GM19238 (cell line): Measurements from ENCODE around the gene KLK12.

ENCODE experiments used
- DNase-seq: peaks from one replicate; pipeline ENCODE4 v3.0.0; 2011; ENCODE audit warnings: low spot score; ENCODE audit not compliant: insufficient read length

KLK12 gene

GRCh38 chr19:51047031-51047335, 12.2 kb upstream of the KLK12 start:
- DNase-seq: no peak

- DNase-seq: no peak
Measured at GRCh38 chr19:51044327-51044726, 9.5 kb upstream of the KLK12 start.

GRCh38 chr19:51043497-51043896, 8.7 kb upstream of the KLK12 start:
- no peak for DNase-seq

GRCh38 chr19:51040151-51040550, 5.3 kb upstream of the KLK12 start:
- no peak for DNase-seq

GRCh38 chr19:51036519-51036918, 1.7 kb upstream of the KLK12 start:
- DNase-seq: no peak

- no peak for DNase-seq
Measured at GRCh38 chr19:51031880-51032225, 2.9 kb downstream of the KLK12 start.

- DNase-seq: no peak
Measured at GRCh38 chr19:51031220-51031879, 3.5 kb downstream of the KLK12 start.

- DNase-seq: no peak
Measured at GRCh38 chr19:51030631-51031030, 4.2 kb downstream of the KLK12 start.

GRCh38 chr19:51029718-51030117, 5.1 kb downstream of the KLK12 start:
- no peak for DNase-seq

- DNase-seq: no peak
Measured at GRCh38 chr19:51027873-51028272, 6.9 kb downstream of the KLK12 start.

GRCh38 chr19:51027126-51027806, 7.5 kb downstream of the KLK12 start:
- DNase-seq: no peak

GRCh38 chr19:51026554-51026831, 8.3 kb downstream of the KLK12 start, which contains the start of gene KLK11:
Gene KLK11, minus strand, starts transcription at chr19:51026616. Its CDS starts 985 bp downstream, at chr19:51025631.
- DNase-seq: no peak

- DNase-seq: no peak
Measured at GRCh38 chr19:51025809-51026553, 8.8 kb downstream of the KLK12 start.

GRCh38 chr19:51025401-51025800, 9.4 kb downstream of the KLK12 start:
- DNase-seq: no peak

- DNase-seq: no peak
Measured at GRCh38 chr19:51024924-51025323, 9.9 kb downstream of the KLK12 start.

- no peak for DNase-seq
Measured at GRCh38 chr19:51023946-51024345, 10.9 kb downstream of the KLK12 start.

GRCh38 chr19:51022526-51022925, 12.3 kb downstream of the KLK12 start:
- no peak for DNase-seq

GRCh38 chr19:51020988-51021651, 13.7 kb downstream of the KLK12 start:
- no peak for DNase-seq

GRCh38 chr19:51019544-51019925, 15.3 kb downstream of the KLK12 start, which contains the start of gene KLK10:
Gene KLK10, minus strand, starts transcription at chr19:51019709. Its CDS starts 579 bp downstream, at chr19:51019130.
- DNase-seq: no peak

- DNase-seq: no peak
Measured at GRCh38 chr19:51018745-51019543, 15.9 kb downstream of the KLK12 start.
